Nephron (organoid): Measurements from ENCODE around the gene CUL9.

Source experiments
- H3K27ac Mint-ChIP-seq, 3 experiments: 2 replicates each; pipeline ENCODE4 v1.8.0; 2020; ENCODE audit warnings: mixed read lengths in 3 of 3, mild to moderate bottlenecking in 2 of 3, moderate library complexity in 1 of 3
- H3K27me3 Mint-ChIP-seq: 2 replicates; pipeline ENCODE4 v1.8.0; 2021; ENCODE audit warnings: low read depth, mild to moderate bottlenecking, moderate library complexity, mixed read lengths
- H3K36me3 Mint-ChIP-seq: 2 replicates; pipeline ENCODE4 v1.8.0; 2020; ENCODE audit warnings: low read depth, mixed read lengths
- H3K4me1 Mint-ChIP-seq: 2 replicates; pipeline ENCODE4 v1.8.0; 2020; ENCODE audit warnings: mixed read lengths
- H3K4me3 Mint-ChIP-seq, 3 experiments: 2 replicates each; pipeline ENCODE4 v1.8.0; 2020; ENCODE audit warnings: mild to moderate bottlenecking in 3 of 3, mixed read lengths in 3 of 3, moderate library complexity in 2 of 3
- H3K9me3 Mint-ChIP-seq: 2 replicates; pipeline ENCODE4 v1.8.0; 2020; ENCODE audit warnings: mixed read lengths
- TF ChIP-seq, protein P1 (sequence below), 3 experiments: fragments of 200-600 bp; sonication (generic); IDR thresholded peaks; one replicate each; pipeline ENCODE4 v1.5.0; 2021; ENCODE audit warnings: antibody characterized with exemption in 3 of 3; ENCODE audit not compliant: unreplicated experiment in 3 of 3

Gene CUL9

DNA sequence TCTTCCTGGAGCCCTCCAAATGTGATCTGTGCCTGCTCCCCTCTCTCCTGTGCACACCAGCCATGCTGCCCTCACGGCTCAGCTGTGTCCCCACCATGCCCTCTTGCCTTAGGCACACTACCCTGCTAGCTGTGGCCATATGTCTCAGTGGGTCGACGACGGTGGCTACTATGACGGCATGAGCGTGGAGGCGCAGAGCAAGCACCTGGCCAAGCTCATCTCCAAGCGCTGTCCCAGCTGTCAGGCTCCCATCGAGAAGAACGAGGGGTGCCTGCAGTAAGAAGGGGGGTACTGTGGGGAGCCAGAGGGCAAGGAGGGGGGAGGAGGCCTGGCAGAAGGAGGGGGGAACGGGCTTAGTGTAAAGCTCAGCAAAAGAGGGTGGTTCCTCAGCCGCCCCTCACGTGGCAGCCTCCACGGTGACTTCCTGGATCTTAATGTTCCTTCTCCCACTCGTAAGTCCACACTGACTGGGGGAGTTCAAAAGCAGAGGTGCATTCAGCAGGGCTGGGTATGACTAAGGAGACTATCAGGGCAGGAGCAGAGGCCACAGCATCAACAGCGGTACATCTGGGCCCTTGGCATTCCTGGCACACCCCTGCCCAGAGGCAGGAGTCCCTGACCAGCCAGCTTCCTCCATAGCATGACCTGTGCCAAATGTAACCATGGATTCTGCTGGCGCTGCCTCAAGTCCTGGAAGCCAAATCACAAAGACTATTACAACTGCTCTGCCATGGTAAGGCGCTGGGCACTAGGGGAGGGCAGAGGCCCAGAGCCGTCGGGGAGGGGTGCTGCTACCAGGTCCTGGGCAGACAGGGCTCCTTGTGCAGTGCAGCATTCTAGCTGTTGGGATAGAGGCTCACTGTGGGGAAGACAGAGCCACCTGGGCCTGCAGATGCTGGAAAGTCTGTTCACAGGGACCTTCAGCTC lies 39.3 kb downstream of the CUL9 start:
- TF ChIP-seq, protein P1, sequence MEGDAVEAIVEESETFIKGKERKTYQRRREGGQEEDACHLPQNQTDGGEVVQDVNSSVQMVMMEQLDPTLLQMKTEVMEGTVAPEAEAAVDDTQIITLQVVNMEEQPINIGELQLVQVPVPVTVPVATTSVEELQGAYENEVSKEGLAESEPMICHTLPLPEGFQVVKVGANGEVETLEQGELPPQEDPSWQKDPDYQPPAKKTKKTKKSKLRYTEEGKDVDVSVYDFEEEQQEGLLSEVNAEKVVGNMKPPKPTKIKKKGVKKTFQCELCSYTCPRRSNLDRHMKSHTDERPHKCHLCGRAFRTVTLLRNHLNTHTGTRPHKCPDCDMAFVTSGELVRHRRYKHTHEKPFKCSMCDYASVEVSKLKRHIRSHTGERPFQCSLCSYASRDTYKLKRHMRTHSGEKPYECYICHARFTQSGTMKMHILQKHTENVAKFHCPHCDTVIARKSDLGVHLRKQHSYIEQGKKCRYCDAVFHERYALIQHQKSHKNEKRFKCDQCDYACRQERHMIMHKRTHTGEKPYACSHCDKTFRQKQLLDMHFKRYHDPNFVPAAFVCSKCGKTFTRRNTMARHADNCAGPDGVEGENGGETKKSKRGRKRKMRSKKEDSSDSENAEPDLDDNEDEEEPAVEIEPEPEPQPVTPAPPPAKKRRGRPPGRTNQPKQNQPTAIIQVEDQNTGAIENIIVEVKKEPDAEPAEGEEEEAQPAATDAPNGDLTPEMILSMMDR (IDR thresholded peaks at IDR 0.05; ENCODE audit: unreplicated experiment in 3 of 3) = no peak
- no peaks in the 10 kb centered on the region for H3K9me3 Mint-ChIP-seq
- no peaks in the 10 kb centered on the region for H3K27me3 Mint-ChIP-seq
- H3K27ac Mint-ChIP-seq = no peak overlapping the region
- no peak overlapping the region for H3K4me3 Mint-ChIP-seq
- peaks cover 34% of the 10 kb centered on the region for H3K36me3 Mint-ChIP-seq
- H3K4me1 Mint-ChIP-seq = peaks cover 4% of the 10 kb centered on the region

DNA sequence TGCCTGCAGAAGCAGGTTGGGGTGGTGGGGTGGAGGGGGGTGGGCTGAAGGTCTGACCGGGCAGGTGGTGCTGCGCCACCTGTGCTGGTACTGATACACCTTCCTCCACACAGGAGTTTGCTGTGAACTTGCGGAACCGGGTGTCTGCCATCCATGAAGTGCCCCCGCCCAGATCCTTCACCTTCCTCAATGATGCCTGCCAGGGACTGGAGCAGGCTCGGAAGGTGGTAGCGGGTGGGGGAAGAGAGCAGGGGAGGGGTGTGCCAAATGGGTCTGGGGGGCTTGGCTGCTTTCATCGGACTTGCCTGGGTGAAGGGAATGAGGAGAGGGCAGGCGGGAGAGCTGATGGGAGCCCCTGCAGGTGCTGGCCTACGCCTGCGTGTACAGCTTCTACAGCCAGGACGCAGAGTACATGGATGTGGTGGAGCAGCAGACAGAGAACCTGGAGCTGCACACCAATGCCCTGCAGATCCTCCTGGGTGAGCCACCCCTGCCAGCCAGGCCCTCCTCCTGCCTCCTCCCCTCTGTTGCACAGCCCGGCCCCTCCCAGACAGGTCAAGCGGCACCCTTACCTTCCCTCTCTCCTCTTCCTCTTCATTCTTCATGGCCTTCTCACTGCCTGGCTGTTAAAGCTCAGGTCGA lies 40.5 kb downstream of the CUL9 start:
- H3K9me3 Mint-ChIP-seq = no peaks in the 10 kb centered on the region
- peaks cover 4% of the 10 kb centered on the region for H3K4me1 Mint-ChIP-seq
- no peak overlapping the region for H3K27ac Mint-ChIP-seq
- no peaks in the 10 kb centered on the region for H3K27me3 Mint-ChIP-seq
- H3K4me3 Mint-ChIP-seq = no peak overlapping the region
- TF ChIP-seq, protein P1 (IDR thresholded peaks at IDR 0.05; ENCODE audit: unreplicated experiment in 3 of 3) = no peak
- H3K36me3 Mint-ChIP-seq = peaks cover 30% of the 10 kb centered on the region

DNA sequence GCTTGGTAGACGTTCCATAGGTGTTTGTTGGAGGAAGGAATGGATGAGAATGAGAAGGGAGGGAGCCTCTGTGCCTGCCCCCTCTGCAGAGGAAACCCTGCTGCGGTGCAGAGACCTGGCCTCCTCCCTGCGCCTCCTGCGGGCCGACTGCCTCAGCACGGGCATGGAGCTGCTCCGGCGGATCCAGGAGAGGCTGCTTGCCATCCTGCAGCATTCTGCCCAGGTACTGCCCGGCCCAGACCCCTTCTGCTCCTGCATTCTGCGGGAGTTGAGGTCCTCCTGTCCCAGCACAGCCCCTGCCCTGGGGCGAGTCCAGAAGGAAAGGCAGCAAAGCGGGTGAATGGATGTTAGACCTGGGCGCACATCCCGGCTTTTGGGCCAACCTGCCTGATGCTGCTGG lies 41.2 kb downstream of the CUL9 start:
- Mint-ChIP-seq H3K27ac (no peak overlapping the region), H3K9me3 (no peaks in the 10 kb centered on the region)

DNA sequence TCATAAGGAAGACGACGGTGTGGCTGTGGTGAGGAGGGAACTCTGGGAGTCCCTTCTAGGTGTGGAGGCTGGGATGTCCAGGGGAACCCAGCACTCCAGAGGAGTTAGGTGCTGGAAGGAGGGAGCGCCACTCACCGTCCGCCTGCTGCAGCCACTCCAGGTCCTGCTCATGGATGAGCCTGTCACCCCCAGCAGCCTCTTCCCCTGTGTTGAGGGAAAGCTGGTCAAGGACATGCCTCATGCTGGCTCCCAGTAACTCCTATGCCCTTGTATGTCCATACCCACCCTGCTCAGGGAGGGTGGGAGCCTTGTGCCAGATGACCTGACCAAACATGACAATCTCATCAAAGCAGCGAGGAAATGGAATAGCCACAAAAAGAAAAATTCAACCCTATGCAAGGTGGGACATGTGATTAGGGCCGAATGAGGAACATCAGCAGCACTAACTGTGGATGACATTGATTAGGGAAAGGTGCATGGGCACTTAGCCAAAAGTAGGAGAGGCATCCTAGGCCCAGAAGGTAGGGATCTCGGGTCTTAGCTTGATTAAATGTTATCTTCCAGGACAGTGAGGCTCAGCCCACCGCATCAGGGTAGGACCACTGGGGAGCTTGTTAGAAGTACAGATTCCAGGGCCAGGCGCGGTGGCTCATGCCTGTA lies 44.3 kb downstream of the CUL9 start:
- TF ChIP-seq, protein P1 (IDR thresholded peaks at IDR 0.05; ENCODE audit: unreplicated experiment in 3 of 3) = no peak
- no peak overlapping the region for H3K27ac Mint-ChIP-seq

More for the DNA sequence above, 41.2 kb downstream of the CUL9 start:
- Mint-ChIP-seq H3K4me3 (no peak overlapping the region), H3K4me1 (peaks cover 4% of the 10 kb centered on the region), H3K36me3 (peaks cover 28% of the 10 kb centered on the region), H3K27me3 (no peaks in the 10 kb centered on the region)
- TF ChIP-seq, protein P1 (IDR thresholded peaks at IDR 0.05; ENCODE audit: unreplicated experiment in 3 of 3) = no peak

DNA sequence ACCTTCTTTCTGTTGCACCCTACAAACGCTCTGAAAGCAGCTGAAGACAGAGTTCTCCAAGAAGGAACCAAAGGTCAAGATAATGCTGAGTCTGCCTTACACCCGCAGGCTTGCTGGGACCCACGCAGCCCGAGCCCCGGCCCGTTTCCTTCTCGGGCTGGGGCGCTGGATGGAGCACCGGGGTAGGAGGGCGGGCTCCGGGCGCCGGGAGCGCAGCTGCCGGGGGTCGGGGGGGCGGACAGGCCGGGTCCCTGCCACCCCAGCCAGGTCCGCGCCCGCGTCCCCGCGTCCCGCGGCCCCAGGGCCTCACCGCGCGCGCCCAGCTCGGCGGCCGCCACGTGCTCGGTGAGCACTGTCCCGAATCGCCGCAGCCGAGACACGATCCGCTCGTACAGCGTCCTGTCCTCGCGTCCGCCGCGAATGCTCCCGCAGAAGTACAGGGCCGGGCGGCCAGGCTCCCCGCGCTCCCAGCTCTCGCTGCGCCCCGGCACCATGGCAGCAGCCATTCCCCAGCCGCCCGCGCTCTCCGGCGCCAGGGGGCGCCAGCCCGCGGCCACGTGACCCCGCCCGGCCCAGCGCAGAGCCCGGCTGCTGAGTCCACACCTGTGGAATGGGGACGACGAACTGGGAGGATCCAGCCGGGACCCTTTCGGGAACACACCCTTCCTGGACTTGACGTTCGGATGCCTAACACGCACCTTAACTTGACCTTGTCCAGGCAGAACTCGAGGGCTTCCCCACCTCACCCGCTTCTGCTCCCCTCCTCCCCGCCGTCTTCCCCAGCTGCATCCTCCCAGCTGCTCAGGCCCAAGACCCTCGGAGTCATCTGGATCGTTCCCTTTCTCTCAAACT lies 47.2 kb downstream of the CUL9 start, which contains the start of gene DNPH1:
Gene DNPH1 (minus strand): TSS at position 531 of the 852 bp plus-strand sequence. CDS start 25 bp downstream, at position 506.
- Mint-ChIP-seq H3K4me1 (peaks cover 5% of the 10 kb centered on the region), H3K27me3 (peaks cover 27% of the 10 kb centered on the region), H3K27ac (peak within 1 kb of the TSS in 2 of 3 experiments; percentile 71 to 84), H3K9me3 (no peaks in the 10 kb centered on the region), H3K4me3 (peak within 1 kb of the TSS; percentile 85 to 89 (median 87)), H3K36me3 (peaks cover 14% of the 10 kb centered on the region)
- TF ChIP-seq, protein P1 (IDR thresholded peaks at IDR 0.05; ENCODE audit: unreplicated experiment in 3 of 3) = peak; percentile 91 to 96 (median 95)

More for the DNA sequence above, 44.3 kb downstream of the CUL9 start:
- peaks cover 5% of the 10 kb centered on the region for H3K4me1 Mint-ChIP-seq
- peak overlapping the region; percentile 17 to 53 (median 45) for H3K4me3 Mint-ChIP-seq
- H3K9me3 Mint-ChIP-seq = no peaks in the 10 kb centered on the region
- H3K36me3 Mint-ChIP-seq = peaks cover 20% of the 10 kb centered on the region
- peaks cover 8% of the 10 kb centered on the region for H3K27me3 Mint-ChIP-seq
